ENCODE data around the gene MPC2. TPM values are rescaled to one million over a fixed set of nuclear protein-coding genes. Genes with fewer than 3 reads are reported as not detected.
"Not testable (repeated sequence)": the region's sequence is repeated elsewhere in the genome, so short reads cannot be mapped to it uniquely, and the experiment has no call there.

MPC2 gene
- total RNA-seq, 1 donor from 2014 or later, result 35.1 TPM

DNA sequence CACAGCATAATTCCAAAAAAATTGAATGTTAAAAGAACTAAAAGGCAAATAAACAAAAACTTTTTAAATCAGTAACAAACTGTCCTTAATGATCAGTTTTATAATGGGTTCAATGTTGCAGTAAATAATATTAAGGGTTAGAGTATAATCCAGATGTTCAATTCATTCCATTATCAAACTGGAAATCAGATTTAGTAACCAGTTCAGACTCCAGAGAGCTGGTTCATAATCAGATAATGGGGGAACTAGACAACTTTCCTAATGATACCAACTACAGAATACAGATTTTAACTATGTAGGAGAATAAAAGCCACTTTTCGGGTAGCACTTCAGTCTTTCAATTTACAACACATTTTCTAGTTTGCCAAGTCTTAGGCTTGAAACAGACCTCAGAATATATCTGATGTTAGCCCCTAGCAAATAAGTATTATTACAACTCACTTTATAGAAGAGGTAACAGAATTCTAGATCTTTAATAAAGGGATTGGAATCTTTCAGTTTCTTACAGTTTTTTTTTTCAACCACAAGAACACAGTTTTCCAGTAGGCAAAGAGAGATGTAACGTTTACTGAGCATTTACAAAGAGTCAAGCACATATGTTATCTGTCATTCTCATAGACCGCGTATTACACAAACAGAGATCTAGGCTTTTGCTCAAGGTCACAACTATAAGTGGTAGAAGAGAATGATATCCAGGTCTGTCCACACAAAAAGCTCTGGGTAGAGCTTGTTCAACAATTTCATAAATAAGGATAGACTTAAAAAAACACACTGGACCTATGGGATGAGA, 2.3 kb downstream of the MPC2 start:
- no peak overlapping the region for H3K27ac Mint-ChIP-seq (ENCODE audit: unreplicated experiment)
- TF ChIP-seq, protein P1, sequence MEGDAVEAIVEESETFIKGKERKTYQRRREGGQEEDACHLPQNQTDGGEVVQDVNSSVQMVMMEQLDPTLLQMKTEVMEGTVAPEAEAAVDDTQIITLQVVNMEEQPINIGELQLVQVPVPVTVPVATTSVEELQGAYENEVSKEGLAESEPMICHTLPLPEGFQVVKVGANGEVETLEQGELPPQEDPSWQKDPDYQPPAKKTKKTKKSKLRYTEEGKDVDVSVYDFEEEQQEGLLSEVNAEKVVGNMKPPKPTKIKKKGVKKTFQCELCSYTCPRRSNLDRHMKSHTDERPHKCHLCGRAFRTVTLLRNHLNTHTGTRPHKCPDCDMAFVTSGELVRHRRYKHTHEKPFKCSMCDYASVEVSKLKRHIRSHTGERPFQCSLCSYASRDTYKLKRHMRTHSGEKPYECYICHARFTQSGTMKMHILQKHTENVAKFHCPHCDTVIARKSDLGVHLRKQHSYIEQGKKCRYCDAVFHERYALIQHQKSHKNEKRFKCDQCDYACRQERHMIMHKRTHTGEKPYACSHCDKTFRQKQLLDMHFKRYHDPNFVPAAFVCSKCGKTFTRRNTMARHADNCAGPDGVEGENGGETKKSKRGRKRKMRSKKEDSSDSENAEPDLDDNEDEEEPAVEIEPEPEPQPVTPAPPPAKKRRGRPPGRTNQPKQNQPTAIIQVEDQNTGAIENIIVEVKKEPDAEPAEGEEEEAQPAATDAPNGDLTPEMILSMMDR (conservative IDR thresholded peaks at IDR 0.05), result no peak
- peaks cover 31% of the 10 kb centered on the region for H3K4me1 Mint-ChIP-seq

DNA sequence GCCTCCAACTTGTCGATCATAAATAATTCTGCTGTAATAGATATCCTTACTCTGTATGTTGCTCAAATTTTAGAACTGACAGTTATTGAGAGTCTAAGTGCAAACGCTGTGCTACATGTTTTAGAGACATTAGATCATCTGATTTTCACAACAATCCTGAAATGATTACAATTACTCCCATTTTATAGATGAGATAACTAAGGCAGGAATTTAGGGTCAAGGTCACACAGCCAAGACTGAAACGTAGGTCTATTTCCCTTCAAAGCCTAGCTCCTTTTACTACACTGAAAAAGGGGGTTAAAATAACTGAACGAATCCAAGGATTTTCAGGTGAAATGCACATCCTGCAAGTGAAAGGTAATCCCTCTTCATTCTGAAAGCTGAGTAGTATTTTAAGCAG, 3.1 kb downstream of the MPC2 start:
- DNase-seq (ENCODE audit: low read depth, low spot score), result no peak
- Mint-ChIP-seq H3K27me3 (ENCODE audit: low read depth) (no peaks in the 10 kb centered on the region), H3K4me1 (peaks cover 31% of the 10 kb centered on the region), H3K4me3 (peak overlapping the region; percentile 97), H3K9me3 (no peaks in the 10 kb centered on the region), H3K27ac (ENCODE audit: unreplicated experiment) (no peak overlapping the region), H3K36me3 (ENCODE audit: low read depth) (no peaks in the 10 kb centered on the region)
- TF ChIP-seq, protein P1 (conservative IDR thresholded peaks at IDR 0.05), result no peak

More for the DNA sequence above, 2.3 kb downstream of the MPC2 start:
- no peak for DNase-seq (ENCODE audit: low read depth, low spot score)
- no peaks in the 10 kb centered on the region for H3K9me3 Mint-ChIP-seq
- peak overlapping the region; percentile 97 for H3K4me3 Mint-ChIP-seq
- H3K36me3 Mint-ChIP-seq (ENCODE audit: low read depth), result no peaks in the 10 kb centered on the region
- H3K27me3 Mint-ChIP-seq (ENCODE audit: low read depth), result no peaks in the 10 kb centered on the region

DNA sequence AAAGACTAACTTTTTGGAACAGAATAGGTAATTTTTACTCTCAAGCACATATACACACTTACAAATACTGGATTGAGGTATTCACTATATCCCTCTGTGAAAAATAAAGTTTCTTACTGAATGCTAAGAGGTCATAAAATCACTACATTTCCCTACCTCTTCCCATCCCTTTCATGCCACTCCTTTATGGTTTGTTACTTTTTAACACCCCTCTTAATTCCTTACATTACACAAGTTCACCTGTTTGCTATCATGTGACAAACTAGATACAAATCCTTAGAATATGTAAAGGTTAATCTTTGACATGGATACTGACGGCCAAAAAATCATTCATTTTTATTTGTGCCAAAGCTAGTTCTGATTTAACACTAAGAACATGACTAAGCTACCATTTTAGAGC, 7.1 kb downstream of the MPC2 start:
- no peaks in the 10 kb centered on the region for H3K27me3 Mint-ChIP-seq (ENCODE audit: low read depth)
- TF ChIP-seq, protein P1 (conservative IDR thresholded peaks at IDR 0.05), result no peak
- H3K4me3 Mint-ChIP-seq, result no peak overlapping the region
- no peak overlapping the region for H3K27ac Mint-ChIP-seq (ENCODE audit: unreplicated experiment)
- H3K36me3 Mint-ChIP-seq (ENCODE audit: low read depth), result no peaks in the 10 kb centered on the region
- DNase-seq (ENCODE audit: low read depth, low spot score), result no peak
- peaks cover 21% of the 10 kb centered on the region for H3K4me1 Mint-ChIP-seq
- H3K9me3 Mint-ChIP-seq, result no peaks in the 10 kb centered on the region

DNA sequence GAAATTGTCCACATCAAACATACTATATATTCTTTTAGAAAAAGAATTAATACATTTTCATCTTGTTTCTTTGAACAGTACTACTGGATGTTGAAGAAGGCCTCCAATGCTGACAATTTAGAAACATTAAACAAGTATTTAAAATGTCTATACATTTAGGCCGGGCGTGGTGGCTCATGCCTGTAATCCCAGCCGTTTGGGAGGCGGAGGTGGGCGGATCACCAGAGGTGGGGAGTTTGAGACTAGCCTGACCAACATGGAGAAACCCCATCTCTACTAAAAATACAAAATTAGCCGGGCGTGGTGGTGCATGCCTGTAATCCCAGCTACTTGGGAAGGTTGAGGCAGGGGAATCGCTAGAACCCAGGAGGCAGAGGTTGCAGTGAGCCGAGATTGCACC, 8.0 kb downstream of the MPC2 start:
- peaks cover 14% of the 10 kb centered on the region for H3K4me1 Mint-ChIP-seq
- H3K9me3 Mint-ChIP-seq; H3K27me3 Mint-ChIP-seq (ENCODE audit: low read depth); DNase-seq (ENCODE audit: low read depth, low spot score); H3K36me3 Mint-ChIP-seq (ENCODE audit: low read depth); H3K27ac Mint-ChIP-seq (ENCODE audit: unreplicated experiment); H3K4me3 Mint-ChIP-seq: not testable (repeated sequence)

DNA sequence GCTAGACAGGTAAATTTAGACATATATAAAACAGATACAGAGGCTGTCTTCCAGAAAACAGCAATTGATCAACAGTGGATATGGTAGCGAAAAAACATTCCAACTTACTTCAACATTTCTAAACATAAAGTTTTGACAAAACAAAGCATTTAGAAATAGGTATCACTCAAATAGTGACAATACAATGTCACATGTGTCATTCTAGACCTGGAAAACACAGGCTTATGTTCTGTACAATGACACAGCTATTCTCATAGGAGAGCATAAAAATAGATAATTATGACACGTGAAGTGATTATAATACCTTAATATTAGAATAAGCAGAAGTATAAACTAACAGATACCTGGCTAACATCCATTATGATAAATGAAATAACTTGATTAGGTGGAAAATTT, 8.4 kb downstream of the MPC2 start:
- H3K4me3 Mint-ChIP-seq, result no peak overlapping the region
- H3K27me3 Mint-ChIP-seq (ENCODE audit: low read depth), result no peaks in the 10 kb centered on the region
- H3K36me3 Mint-ChIP-seq (ENCODE audit: low read depth), result no peaks in the 10 kb centered on the region
- TF ChIP-seq, protein P1 (conservative IDR thresholded peaks at IDR 0.05), result no peak
- peaks cover 10% of the 10 kb centered on the region for H3K4me1 Mint-ChIP-seq
- DNase-seq (ENCODE audit: low read depth, low spot score), result no peak
- no peaks in the 10 kb centered on the region for H3K9me3 Mint-ChIP-seq
- no peak overlapping the region for H3K27ac Mint-ChIP-seq (ENCODE audit: unreplicated experiment)

DNA sequence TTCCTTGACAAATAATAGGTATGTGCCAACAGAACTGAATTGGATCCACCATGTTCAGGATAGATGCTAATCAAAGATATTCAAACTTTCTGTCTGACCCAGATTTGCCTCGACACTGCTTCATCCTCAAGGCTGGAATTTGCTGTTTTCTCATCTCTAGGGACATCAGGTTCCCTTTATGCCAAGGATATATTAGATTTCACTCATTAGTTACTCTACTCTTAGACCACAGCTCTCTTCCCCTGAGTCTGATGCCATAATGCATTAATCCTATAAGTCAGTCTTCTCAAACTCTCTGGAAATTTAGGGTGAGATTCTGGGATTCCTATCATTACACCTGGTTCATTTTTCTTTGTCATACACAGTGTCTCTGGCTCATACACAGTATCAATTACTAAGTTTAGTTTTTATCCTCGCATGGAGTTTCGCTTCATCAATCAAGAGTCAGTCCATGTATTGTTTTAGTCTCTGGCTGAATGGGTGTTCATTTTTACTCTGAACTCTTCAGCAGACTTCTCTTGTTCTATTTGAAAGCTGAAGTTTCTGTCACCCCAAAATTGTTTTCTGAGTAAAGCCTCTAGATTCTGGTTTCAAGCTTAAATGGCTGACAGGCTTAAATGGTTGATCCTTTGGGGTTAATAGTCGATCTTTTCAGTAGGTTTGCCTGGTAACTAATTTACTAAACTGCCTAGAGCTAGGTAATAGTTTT, 9.7 kb downstream of the MPC2 start:
- peaks cover 10% of the 10 kb centered on the region for H3K4me1 Mint-ChIP-seq
- no peak overlapping the region for H3K27ac Mint-ChIP-seq (ENCODE audit: unreplicated experiment)
- H3K36me3 Mint-ChIP-seq (ENCODE audit: low read depth), result no peaks in the 10 kb centered on the region

More for the DNA sequence above, 9.7 kb downstream of the MPC2 start:
- no peaks in the 10 kb centered on the region for H3K9me3 Mint-ChIP-seq
- TF ChIP-seq, protein P1 (conservative IDR thresholded peaks at IDR 0.05), result no peak
- no peak overlapping the region for H3K4me3 Mint-ChIP-seq
- no peaks in the 10 kb centered on the region for H3K27me3 Mint-ChIP-seq (ENCODE audit: low read depth)
- DNase-seq (ENCODE audit: low read depth, low spot score), result no peak
